ENCODE data around the gene NMNAT2. TPM values are rescaled to one million over a fixed set of nuclear protein-coding genes. Genes with fewer than 3 reads are reported as not detected.

The NMNAT2 gene
- total and polyA plus RNA-seq, 2 of the 8 experiments (the other 6 are each of a cell fraction or from before 2014, with no cell fraction given), result 6.5 to 20.9 TPM

GRCh38 chr1:183391863-183392262 lies 26.3 kb downstream of the NMNAT2 start:
- CTCF ChIA-PET (ENCODE audit: partially characterized antibody), result no interaction called here
- no peak overlapping the region for H3K4me2 ChIP-seq (ENCODE audit: insufficient read depth in 1 of 2, low read depth in 2 of 2, low read length in 2 of 2)
- no peak overlapping the region for H2AFZ ChIP-seq (ENCODE audit: low read length)
- POLR2A ChIA-PET (ENCODE audit: partially characterized antibody), result interaction anchor here (0.6 kb wide), 1 partner anchor 51 kb away, joined by 3 read pairs; no protein-coding TSS in a partner anchor
- H3K79me2 ChIP-seq (ENCODE audit: control insufficient read depth in 1 of 2, insufficient read depth in 2 of 2, low read length in 2 of 2), result no peaks in the 10 kb centered on the region
- H3K23me2 ChIP-seq (ENCODE audit: low read depth, low read length), result no peaks in the 10 kb centered on the region
- H2AK5ac ChIP-seq (ENCODE audit: low read depth, low read length), result no peak overlapping the region
- H3K9me3 ChIP-seq (ENCODE audit: insufficient read depth in 2 of 2, low read depth in 1 of 2, low read length in 1 of 2), result no peaks in the 10 kb centered on the region
- H3K27ac ChIP-seq (ENCODE audit: low read depth, low read length), result no peak overlapping the region
- H3K4ac ChIP-seq (replicated peaks; ENCODE audit: insufficient read length, low read depth, low read length), result no peak overlapping the region
- DNase-seq (ENCODE audit: low read depth in 1 of 2, low spot score in 2 of 2) (no peak), FAIRE-seq (no peak)
- no peaks in the 10 kb centered on the region for H4K20me1 ChIP-seq (replicated peaks in 1 of 2; ENCODE audit: control insufficient read depth in 1 of 2, insufficient read depth in 2 of 2, low read length in 2 of 2)
- H3K56ac ChIP-seq (replicated peaks; ENCODE audit: insufficient read length, low read depth, low read length), result no peak overlapping the region
- H4K91ac ChIP-seq (replicated peaks; ENCODE audit: insufficient read length, low read length), result no peak overlapping the region
- no peak overlapping the region for H4K5ac ChIP-seq (ENCODE audit: insufficient read length, low read depth, low read length)
- no peak overlapping the region for H2BK120ac ChIP-seq (replicated peaks; ENCODE audit: low read depth, low read length)
- TF ChIP-seq ATF3 (IDR thresholded peaks at IDR 0.05; ENCODE audit: insufficient read depth, low read depth, low read length) (no peak), HDAC6 (IDR thresholded peaks at IDR 0.05; ENCODE audit: low read depth, low read length) (no peak)
- H4K8ac ChIP-seq (ENCODE audit: extremely low read depth, insufficient read depth, low read length), result no peak overlapping the region
- no peak overlapping the region for H3K4me3 ChIP-seq (ENCODE audit: extremely low read depth in 1 of 4, insufficient read depth in 2 of 4, low read depth in 3 of 4, low read length in 4 of 4)
- H2BK12ac ChIP-seq (ENCODE audit: low read depth, low read length), result no peak overlapping the region
- H3K27me3 ChIP-seq (replicated peaks in 1 of 4; ENCODE audit: control insufficient read depth in 3 of 4, extremely low read depth in 1 of 4, insufficient read depth in 3 of 4, low read length in 3 of 4), result no peaks in the 10 kb centered on the region
- no peaks in the 10 kb centered on the region for H3K36me3 ChIP-seq (ENCODE audit: control insufficient read depth in 2 of 4, insufficient read depth in 4 of 4, low read length in 3 of 4)
- no peaks in the 10 kb centered on the region for H3K79me1 ChIP-seq (ENCODE audit: low read depth, low read length)
- no peak overlapping the region for H2BK20ac ChIP-seq (ENCODE audit: low read length)
- no peak overlapping the region for H3K14ac ChIP-seq (ENCODE audit: insufficient read length)
- H2BK15ac ChIP-seq (ENCODE audit: low read length), result no peak overlapping the region
- H3K18ac ChIP-seq (ENCODE audit: extremely low read depth, low read length), result no peak overlapping the region
- H2BK5ac ChIP-seq (ENCODE audit: low read depth, low read length), result no peak overlapping the region
- WGBS, 2 experiments (ENCODE audit: extremely low coverage in 1 of 2, insufficient coverage in 1 of 2, insufficient read length in 1 of 2, insufficient replicate concordance in 2 of 2, low coverage in 1 of 2, low lambda C conversion rate in 2 of 2, missing lambda C conversion rate in 1 of 2), result 83% methylated on average over 1 of the region's 1 CpG; no CpG with 5 or more reads in 1 of the 2 experiments
- no peak overlapping the region for H3K23ac ChIP-seq (ENCODE audit: insufficient read length)
- H3K9ac ChIP-seq (replicated peaks in 1 of 4; ENCODE audit: extremely low read depth in 1 of 4, low read depth in 3 of 4, low read length in 3 of 4), result no peak overlapping the region
- H3K4me1 ChIP-seq (replicated peaks in 1 of 4; ENCODE audit: control insufficient read depth in 3 of 4, insufficient read depth in 4 of 4, low read length in 3 of 4), result peaks cover 0 to 3% (median under 1%) of the 10 kb centered on the region in 4 experiments; a peak in 2 of 7 replicates
